Stimulated activated naive CD4-positive, alpha-beta T cell (primary cell): ENCODE measurements around the gene GPC1.
A peak's percentile ranks its signal among the peaks of the same experiment; 100 is the strongest.

Experiments
- DNase-seq, 6 experiments: peaks; one replicate each; lab custom pipeline; 2025; lab: John Stamatoyannopoulos, UW

Gene GPC1

DNA sequence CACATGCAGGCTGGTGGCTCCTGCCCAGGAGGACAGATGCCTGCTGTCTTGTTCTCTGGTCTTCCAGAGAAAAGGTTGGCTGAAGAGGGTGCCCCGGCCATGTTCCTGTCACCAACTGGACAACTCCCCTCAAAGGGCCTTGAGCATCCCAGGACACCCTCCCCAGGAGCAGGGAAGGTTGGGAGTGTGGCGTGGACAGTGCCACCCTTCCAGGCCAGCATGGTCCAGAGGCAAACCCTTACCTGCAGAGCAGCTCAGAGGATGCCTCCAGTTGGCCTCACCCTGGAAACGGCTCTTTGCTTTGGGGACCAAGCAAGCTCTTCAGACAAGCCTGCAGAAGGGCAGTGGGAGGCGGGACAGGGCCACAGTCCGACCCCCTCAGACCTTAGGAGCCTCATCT is 4.9 kb upstream of the GPC1 start:
- DNase-seq, result no peak

DNA sequence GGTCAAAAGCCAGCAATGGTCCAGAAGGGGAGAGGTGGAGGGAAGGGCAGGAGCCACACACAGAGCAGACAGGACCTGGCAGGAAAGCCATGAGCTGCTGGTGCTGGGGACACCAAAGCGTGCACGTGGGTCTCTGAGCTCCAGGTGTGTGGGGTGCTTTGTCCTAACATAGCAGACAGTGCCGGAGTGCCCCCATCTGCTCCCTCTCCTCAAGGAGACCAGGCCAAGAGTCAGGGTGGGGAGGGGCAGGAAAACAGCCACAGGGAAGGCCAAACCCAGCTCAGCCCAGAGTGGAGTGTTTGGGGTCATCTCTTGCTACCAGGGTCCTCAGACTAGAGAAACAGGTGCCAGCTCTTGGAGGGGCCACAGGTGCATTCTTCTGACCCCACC is 4.2 kb upstream of the GPC1 start:
- DNase-seq, result no peak

DNA sequence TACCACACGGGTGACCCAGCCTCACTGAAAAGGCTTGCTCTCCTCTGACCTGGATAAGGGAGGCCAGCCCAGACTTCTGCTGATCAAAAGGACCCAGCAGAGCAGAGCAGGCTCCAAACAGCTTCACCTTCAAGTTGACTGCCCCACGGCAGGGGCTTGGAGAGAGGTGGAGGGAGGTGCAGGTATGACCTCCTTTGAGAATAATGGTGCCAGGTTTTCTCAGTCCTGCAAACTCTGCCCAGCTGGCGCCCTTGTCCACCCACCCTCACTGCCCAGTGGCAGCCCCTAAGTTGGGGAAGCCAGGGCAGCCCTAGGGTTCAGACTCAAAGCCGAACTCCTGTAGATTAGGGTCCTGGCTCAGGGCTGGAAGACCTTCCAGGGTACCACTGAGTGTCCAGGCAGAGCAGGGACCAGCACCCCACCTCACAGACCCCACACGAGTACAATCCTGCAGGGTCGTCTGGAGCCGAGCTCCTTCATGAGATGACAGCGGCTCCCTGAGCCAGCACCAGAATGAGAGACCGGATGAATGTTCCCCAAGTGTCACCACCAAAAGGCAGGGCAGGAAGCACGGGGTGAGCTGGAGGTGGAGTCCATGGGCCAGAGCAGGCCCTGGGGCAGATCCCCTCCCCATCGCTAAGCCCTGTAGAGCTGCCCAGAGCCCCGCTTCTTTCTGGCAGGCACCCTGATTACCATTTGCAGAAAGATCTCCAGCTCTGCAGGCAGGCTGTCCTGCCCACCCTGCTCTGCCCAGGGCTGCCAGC is 3.6 kb upstream of the GPC1 start:
- DNase-seq, result no peak

DNA sequence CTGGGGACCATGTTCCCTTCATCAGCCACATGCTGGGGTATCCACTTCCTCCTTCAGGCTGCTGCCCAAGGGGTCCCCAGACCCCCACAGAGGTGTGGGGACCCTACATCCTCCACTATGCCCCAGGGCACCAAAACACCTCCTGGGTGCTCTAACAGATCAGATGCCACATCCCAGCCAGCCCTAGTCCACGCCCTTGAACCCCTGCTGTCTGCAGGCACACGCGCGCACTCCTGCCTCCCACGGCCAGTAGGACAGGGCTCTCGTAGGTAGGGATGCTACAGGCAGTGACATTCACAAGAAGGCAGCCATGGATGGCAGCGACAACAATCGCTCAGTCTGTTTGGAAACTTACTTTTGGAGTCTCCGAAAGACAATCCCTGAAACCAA is 3.0 kb upstream of the GPC1 start:
- DNase-seq, result no peak

DNA sequence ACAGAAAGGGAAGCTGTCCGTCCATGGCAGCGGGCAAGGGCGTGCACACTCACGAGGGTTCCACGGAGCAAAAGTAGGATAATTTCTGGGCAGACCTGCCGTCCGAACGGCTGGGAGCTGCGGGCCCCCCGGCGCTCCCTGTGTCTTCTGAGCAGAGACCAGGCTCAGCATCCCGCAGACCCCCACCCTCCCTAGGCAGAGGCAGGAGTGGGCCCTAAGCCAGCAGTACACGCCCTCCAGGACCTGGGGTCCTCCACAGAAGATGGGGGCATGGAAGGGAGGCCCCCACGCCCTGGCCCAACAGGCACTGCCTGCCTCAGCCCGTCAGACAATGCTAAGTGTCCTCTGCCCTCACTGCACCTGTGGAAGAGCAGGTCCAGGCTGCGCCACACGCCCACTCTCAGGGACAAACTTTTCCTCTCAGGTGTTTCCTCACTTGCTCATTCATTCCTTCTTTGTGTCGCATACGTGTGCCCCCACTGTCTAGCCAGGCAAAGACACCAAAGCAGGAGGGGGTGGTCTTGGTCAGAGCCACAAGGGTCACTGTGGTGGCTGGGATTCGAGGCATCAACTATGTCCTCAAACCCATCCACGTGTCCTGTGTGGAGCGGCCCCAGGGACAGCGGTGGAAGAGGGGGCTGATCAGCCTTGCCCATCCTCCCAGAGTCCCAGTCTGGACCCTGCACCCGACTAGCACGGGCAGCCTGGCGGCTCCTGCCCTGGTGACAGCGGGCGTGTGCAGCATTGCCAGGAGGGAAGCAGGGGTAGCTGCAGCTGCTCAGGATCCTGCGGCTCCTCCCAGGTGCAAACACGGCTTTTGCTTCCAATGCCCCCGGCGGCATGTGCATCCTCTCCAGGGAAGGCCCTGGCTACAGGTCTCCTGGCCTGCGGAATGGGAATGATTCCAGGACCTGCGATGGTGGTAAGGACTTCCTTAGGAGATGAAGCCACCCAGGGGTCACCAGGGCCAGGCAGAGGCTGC is 2.4 kb upstream of the GPC1 start:
- DNase-seq, result no peak

DNA sequence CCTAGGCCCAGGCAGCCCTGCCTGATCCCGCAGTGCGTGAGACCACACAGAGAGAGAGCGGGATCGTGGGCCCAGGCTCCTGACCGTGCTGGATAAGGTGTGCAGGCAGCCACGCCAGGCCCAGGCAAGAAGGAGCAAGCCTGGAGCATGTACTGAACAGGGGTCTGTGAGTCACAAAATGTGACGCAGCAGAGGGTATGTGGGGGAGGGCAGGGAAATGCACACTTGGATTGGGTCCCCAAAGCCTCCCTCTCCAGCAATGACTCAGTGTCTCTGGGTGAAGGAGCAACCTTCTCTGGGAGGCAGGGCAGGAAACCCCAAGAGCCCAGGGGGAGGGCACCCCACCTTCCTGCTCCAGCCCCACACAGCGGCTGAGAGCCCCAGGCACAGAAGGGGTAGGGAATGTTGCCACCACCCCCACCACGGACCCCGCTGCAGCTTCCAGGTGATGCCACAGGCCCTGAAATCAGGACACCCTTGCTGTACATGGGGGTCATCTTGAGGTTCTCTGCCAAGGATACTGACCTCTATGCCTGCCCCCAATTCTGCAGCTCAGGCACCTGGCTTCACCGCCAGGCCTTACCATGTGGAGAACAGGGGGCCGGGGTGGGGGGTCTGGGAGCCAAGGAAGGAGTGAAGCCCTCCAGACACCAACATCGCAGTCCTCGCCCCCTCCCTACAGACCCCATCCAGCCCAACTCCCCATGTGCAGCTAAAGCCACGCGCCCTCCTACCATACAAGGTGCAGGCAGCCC is 1.3 kb upstream of the GPC1 start:
- no peak for DNase-seq

DNA sequence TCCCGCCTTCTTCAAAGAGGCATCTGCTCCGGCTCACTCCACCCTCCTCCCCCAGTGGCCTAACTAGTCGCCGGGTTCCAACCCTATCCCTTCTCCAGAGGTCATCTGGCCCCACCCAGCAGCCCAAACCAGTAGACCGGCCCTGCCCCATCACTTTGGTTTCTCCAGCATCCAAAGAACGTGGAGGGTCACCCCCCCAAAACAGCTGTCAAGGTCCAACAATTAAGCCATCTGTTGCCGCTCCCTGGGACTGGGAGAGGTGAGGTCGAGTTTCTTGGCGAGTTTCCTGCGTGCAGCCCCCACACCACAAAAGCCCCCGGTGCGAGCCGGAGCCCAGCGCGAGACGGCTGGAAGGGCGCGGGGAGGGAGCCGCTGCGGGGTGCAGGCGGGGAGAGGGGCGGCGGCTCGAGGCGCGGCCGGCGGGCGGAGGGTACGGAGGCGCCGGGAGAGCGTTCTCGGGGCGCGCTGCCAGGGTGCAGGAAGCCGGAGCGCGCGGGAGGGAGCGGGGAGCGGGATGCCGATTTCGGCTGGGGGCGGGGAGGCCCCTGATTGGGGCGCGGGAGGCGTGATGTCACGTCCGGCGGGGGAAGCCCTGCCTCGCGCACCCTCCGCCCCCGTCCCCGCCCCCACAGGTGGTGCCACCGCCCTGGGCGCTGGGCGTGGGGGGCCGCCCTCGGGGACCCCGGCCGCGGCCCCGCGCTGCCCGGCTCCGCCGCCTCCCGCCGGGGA is 571 bp upstream of the GPC1 start:
- DNase-seq, result peak; percentile 70 to 85 (median 80)

DNA sequence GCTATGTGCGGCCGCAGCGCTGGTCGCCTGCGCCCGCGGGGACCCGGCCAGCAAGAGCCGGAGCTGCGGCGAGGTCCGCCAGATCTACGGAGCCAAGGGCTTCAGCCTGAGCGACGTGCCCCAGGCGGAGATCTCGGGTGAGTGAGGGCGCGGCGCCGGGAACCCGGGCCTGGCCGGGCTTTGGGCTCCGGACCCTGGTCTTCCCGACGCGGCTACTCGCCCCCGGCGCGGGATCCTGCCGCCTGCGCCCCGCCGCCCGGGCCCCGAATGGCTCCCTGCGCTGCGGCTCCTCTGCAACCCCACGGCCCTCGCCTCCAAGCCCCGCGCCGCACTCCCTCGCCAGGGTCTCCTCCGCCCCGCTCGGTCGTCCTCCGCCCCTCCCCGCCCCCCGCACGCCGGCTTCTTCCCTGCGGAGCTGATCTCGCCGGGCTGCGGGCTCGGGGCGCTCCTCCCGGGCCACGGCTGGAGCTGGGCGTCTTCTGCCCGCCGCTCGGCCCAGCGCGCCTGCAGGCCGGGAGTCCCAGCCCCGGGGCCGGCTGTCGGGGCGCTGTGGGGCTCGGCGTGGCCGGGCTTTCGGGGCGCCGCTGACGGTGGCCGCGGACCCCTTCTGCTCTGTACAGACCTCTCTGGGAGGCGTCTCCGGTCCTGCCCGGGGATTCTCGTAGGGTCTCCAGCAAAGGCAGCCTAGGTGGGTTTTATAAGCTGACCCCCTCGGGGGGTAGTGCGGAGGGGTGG is 652 bp downstream of the GPC1 start:
- peak in 2 of 6 experiments; percentile 12 to 30 for DNase-seq

DNA sequence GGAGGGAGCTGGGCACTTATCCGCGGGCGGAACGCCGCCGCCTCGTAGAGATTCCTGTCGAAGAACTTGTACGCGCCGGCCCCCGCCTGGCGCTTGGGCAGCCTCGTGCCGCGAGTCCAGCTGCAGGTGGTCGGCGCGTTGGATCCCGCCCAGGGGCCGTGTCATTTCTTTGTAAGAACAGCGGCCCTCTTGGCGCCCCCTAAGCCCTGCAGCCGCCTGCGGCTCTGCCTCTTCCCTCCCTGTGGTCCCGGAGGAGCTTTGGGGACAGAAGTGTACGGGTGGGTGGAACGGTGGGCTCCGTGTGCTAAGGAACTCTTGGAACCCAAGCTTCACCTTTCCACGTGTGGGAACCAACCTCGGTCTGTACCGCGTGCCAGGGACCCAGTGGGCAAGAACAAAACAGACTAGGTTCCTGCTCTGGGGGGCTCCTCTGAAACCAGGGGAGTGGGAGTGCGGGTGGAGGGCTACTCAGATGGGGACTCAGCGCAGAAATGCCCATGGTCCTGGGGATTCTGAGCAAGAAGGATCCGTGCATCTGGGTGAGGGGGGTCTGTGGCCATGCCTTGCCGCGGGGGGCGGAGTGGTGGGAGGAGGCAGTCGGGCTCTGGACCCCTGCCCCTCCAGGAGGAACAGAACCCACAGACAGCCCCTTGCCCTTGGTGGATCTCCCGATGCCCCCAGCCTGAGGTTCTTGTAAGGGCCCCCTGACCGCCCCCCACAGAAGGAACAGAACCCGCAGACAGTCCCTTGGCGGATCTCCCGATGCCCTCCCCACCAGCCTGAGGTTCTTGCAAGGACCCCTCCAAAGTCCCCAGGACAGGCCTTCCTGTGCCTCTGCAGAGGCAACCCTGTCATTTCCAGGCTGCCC is 1.5 kb downstream of the GPC1 start:
- DNase-seq, result no peak

DNA sequence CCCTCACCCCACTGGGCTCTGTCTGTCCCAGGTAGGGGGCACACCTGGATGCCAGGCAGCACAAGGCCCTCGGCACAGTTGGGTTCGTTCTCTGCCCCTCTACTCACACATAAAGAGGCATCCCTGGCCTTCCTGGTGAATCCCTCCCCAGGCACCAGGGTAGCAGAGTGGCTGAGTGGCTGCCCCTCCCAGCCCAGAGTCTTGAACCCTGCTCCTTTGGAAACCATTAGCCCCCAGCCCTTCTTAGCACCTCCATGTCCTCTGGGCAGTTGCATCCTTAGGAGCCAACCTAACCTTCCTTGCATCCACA is 2.0 kb downstream of the GPC1 start:
- no peak for DNase-seq

DNA sequence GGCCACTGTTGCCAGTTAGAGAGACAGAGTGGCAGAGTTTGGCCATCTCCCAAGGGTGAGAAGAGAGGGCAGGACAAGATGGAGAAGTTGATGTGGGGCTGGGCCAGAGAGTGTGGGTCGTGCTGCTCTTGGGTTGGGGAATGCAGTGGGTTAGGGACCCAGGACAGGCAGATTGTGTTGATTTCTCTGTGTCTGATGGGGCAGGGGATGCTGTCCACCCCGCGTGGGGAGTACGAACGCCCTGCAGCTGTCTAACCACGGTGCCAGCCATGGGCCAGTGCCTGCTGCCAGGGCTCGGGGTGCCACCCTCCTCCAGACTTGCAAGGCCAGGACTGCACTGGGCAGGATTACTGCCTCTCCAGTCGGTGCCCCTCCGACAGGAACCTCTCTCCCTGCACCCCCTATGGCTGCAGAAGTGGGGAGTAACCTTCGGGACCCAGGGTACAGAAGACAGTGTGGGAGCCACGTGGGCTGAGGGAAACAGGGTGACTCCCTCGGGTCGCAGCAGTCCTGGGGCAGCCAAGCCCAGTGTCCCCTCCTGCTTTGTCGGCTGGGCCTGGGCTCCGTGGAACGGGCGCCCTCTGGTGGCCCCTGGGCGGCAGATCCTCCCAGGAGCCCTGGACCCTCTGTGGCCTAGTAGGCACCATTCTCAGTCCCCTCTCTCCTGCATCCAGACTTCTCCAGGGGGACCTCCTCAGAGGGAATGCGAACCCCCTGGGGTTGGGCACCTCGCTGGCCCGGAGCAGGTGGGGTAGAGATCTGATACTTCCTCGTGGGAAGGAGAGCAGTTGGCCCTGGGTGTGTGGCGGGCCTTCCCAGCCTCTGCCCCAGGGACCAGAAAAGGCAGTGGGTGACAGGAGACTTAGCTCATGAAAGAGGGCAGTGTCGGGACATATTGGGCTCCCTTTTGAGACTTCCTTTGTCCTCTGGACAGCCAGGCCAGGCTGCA is 2.7 kb downstream of the GPC1 start:
- DNase-seq, result peak; percentile 11 to 72 (median 49)

DNA sequence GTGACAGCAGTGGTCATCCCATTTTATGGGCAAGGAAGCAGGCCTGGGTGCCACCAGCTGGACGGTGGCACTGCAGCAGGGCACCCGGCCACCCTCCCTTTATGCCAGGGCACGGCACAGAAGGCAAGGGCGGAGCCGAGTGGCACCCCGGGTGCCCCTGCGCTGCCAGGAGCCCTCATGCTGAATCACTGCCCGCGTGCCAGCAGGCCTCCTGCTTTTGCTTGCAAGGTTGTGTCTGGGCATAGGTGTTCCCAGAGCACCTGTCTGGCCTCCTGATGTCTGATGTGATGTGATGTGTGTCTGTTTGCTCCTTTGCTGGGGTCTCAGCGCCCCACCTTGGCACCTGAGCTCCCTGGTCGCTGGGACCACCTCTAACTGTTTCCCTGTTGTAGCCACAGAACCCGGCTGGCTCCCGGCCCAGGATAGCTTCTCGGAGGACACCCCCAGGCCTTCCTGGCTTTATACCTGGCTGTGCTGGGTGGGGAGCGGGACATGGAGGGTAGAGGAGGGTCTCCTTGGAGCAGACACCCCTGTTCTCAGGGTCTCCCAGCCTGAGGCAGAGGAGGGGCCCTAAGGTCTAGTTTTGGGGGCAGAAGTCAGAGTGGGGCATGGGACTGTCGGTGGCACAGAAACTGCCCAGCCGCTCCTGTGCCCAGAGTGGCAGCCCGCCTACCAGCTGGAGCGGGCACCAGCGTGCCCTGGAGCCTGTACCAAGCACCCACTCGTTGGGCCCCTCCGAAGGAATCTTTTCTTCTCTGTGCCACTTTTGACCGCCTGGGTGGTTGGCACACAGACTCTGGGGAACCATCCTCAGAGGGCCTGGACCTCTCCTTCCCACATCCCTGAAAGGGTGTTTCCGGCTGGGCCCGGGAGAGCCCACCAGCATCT is 3.6 kb downstream of the GPC1 start:
- DNase-seq, result no peak

DNA sequence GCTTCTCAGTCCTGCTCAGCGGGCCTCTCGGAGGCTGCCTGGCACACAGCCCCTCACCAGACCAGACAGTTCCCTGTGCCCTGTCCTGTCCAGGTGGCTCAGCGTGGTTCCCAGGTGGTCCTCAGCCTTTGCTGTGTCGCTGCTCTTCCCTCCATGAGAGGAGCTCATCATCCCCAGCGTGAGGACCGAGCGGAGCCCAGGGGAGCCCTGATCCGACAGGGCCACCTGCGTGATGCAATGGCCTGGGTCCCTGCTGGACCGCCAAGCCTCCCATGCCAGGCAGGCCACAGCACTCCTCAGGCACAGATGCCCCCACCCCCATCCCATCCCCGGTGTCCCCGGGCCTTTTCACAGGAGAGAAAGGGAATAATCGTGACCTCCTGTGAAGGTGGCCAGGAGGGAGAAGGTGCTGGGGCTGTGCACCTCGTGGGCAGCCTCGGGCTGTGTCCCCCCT is 4.3 kb downstream of the GPC1 start:
- no peak for DNase-seq

DNA sequence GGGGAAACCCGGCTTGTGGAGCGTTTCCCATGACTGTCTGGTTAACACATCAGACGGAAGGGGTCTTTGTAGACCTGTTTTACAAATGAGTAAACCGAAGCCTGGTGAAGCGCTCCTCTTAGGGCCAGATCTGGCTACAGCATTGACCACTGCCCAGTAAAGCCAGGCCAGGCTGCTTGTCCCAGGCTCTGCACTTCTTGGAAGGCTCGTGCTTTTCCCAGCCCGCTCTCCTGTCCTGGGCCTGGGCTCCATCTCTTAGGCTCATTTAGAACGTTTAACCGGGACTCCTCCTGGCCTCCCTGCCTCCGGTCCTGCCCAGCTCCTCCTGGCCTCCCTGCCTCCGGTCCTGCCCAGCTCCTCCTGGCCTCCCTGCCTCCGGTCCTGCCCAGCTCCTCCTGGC is 4.8 kb downstream of the GPC1 start:
- no peak for DNase-seq

DNA sequence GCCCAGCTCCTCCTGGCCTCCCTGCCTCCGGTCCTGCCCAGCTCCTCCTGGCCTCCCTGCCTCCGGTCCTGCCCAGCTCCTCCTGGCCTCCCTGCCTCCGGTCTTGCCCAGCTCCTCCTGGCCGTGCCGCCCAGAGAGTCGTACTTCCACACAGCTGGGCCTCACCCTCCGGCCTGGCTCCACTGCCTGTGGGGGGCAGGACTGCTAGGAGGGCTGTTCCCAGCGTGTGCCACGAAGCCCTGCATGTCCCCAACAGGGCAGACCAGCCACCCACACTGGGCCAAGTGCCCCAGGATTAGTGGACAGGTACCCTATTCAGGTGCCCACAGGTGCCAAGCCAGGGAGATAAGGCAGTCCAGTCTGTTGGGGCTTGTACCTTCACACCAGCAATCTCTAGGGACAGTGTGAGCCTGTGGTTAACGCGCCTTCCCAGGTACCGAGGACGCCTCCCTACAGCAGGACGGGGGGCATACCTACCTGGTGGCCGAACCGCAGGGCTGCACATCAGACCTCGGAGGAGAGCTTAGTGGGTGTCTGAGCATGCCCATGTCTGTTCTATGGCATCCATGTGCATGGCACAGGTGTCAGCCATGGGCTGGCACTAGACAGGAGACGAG is 5.3 kb downstream of the GPC1 start:
- no peak for DNase-seq

DNA sequence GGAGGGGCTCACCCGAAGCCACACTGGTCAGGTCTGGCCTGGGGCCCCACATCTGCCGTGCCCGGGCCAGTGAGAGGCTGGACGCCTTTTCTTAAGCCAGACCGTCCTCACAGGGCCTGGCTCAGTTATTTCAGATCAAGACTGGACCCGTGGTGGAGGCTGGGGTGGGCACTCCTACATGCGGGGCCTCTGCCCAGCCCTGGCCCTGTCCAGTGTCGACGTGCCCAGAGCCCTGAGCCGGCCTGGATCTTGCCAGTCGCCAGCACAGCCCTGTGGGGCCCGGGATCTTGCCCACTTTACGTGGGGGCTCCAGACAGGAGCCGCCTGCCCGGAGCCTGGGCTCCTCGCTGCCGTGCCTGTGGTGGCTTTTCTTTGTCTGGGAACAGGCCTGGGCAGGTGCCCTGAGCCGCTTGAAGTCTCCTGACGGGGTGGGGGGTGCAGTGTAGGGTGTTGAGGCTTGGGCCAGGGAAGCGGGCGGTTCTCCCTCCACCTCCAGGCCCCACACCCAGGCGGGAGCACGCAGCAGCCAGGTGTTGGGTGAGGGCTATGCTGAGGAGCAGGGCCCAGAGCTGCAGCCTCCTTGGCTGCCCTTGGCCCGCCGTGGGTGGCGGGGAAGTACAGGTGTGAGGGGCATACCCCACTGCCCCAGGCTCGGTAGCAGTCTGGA is 6.0 kb downstream of the GPC1 start:
- DNase-seq, result no peak

DNA sequence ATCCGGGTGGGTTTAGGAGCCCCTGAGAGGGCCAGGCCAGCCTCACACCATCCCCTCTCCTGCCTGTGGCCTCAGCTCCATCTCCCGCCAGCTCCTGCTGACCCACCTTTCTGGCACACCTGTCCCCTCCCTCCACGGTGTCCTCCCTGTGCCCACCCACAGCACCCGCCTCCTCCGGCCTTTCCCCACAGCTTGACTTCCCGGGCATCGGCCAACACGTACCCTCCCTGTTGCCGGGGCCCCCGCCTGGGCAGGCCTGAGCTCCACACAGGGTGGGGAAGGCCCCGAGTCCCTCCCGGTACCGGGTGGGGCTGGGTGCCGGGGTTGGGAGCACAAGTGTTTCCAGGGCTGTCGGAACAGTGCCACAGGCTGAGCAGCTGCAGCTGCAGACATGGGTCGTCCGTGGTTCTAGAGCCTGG is 6.5 kb downstream of the GPC1 start:
- DNase-seq, result no peak
